NOMO-1 treated with DMSO at 0.1 percent for 48 hours (cell line): ENCODE measurements around the gene TBK1.
A peak's percentile ranks its signal among the peaks of the same experiment; 100 is the strongest.

ENCODE experiments used
- DNase-seq: peaks from one replicate; lab custom pipeline; 2025; ENCODE audit not compliant: unreplicated experiment; lab: John Stamatoyannopoulos, UW

TBK1 gene

DNA sequence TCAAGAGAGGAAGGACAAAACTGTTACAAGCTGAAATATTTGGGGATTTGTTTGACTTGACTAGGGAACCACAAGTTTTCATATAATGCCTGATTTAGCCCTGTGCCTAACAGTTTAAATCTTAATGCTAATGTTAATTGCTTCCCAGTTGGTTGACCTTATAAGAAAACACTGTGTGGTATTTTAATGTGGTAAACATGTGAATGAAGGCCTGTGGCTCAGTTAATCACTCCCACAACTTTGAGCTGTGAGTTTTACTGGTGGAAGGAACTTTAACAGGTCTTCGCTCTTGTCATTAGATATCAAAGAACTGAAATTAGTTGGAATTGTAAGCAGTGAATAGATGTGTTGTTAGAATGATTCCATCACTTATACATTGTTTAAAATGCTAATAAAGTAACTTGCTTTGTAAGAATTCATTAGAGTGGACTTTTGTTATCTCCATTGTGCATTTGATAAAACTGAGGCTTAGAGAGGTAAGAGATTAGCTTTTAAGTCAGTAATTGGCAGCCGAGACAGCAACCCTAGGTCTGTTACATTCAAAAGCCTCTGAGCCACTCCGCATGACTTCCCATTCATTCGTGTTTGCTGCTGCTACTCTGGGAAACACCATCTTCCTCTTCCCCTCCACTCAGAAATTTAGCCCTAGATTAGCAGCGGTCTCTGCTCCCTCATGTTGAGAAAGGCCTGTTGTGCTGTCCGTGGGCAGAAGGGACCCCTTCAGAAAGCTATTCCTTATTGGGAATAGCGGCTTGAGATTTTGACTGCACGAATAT is 1.0 kb upstream of the TBK1 start:
- peak; percentile 60 for DNase-seq

DNA sequence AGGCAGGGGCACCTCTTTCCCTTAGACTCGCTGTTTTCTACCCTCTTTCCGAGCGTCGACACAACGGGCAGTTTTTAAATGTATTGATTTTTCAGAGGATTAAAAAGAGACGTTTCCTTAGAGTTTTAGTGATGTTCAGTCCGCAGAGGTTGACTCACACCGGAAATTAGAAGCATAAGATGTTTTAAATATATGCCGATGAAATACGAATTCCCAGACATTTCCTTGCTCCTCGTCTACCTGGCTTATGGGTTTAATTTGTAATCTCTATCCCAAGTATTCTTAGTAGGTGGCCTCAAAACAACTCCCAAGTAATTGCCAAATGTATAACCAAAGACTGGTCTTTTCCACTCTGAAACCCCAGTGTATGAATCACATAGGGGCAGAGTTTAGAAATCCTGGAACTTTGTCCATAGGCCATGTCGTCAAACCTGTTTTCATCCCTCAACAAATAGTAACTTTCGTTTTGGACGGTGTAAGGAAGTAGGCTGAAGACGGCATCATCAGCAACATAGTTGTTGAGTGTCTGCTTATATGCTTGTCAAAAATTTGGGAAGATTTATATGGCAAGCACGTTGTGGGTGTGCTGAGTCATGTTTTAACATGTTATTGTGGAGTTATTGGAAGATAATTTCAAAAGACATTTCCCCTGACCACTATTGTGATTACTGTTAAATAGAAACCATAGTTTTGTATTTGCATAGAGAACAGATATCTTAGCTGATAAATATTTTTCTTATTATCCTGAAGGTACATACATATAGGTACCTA is 824 bp downstream of the TBK1 start:
- DNase-seq, result peak; percentile 62

GRCh38 chr12:64455506-64455905 is 3.6 kb downstream of the TBK1 start:
- DNase-seq, result no peak

- no peak for DNase-seq
Measured at GRCh38 chr12:64456119-64456518, 4.2 kb downstream of the TBK1 start.

DNA sequence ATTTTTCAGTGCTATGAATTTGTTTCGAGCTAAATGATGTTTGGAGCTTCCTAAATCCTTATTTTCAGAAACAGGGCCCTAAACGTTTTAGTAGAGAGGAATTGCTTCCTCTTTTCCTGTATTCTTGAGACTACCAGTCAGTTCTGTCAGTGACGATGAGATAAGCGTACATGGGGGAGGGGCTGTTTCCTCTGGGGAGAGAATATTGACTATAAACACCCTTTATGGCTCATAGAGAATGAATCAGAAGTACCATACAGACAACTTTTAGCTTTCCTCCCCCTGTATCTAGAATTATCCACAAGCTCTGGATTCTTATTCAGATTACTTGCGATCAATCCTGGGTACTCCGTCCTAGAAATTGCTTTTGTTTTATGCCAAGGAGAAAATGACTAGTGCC is 5.1 kb downstream of the TBK1 start:
- peak; percentile 5 for DNase-seq

GRCh38 chr12:64457466-64457865 is 5.5 kb downstream of the TBK1 start:
- no peak for DNase-seq

GRCh38 chr12:64457923-64458322 is 6.0 kb downstream of the TBK1 start:
- no peak for DNase-seq

DNA sequence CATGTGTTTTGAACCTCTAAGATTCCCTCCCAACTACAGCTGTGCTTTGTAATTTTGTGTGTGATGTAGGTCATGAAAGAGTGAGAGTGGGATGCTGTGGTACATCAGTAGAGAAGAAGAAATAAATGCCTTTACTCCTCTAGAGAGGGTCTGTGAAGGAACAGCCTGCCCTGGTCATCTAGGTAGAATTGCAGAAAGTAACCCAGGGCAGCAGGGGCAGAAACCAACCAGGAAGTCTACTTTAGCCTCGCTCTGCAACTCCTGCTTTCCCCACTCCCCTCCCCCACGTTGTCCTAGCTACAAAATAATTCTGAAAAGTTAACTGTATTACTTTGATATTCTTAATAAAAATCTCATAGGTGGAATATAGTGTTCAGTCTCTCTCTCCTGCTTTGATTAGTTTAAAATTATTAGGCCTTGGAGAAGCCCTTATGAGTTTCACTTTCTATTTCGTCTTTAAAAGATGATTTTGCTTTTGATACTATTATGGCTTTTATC is 7.5 kb downstream of the TBK1 start:
- DNase-seq, result peak; percentile 9

GRCh38 chr12:64461634-64462414 is 9.9 kb downstream of the TBK1 start:
- no peak for DNase-seq

DNA sequence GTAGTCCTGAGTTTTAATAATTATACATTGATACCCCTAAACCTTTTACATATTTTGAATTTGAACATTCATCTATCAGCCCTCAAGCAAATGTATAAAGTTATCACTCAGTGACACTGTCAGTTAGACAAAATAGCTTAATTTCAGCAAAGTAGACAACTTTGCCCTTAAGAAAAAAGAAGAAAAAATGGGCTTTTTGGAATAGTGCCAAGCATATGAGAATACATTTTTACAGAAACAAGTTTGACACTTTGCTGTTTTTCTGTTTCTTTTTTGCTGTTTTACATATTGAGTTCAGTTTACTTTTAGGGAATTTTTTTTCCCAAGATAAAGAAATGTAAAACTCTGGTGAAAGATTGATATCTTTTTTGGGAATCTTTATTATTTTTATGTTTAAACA is 14.3 kb downstream of the TBK1 start:
- DNase-seq, result no peak

GRCh38 chr12:64468966-64469365 is 17.0 kb downstream of the TBK1 start:
- no peak for DNase-seq

GRCh38 chr12:64469455-64470142 is 17.7 kb downstream of the TBK1 start:
- DNase-seq, result no peak

- no peak for DNase-seq
Measured at GRCh38 chr12:64470495-64470894, 18.6 kb downstream of the TBK1 start.

DNA sequence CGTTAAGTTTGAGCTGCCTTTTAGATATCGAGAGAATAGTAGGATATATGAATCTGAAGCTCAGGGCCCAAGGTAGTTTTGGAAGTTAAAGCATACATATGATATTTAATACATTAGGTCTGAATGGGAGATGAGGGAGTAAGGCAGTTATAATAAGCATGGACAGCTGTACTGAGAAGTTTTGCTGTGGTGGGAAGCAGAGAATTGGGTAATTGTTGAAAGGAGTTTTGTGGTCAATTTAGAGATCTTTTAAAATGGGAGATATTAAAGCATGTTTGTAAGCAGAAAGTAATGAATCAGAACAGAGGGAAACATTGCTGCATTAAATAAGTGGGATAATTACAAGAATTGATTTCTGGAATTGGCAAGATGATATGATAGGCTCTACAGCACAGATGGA is 21.3 kb downstream of the TBK1 start:
- no peak for DNase-seq

DNA sequence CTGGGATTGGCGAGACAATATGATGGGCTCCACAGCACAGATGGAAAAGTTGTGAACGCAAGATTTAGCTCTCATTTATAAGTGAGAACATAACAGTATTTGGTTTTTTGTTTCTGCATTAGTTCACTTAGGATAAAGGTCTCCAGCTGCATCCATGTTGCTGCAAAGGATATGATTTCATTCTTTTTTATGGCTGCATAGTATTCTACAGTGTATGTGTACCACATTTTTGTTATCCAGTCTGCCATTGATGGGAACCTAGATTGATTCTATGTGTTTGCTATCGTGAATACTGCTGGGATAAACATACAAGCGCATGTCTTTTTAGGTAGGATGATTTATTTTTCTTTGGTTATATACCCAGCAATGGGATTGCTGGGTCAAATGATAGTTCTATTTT is 23.6 kb downstream of the TBK1 start:
- DNase-seq, result no peak

- DNase-seq, result no peak
Measured at GRCh38 chr12:64476844-64477243, 24.9 kb downstream of the TBK1 start.

DNA sequence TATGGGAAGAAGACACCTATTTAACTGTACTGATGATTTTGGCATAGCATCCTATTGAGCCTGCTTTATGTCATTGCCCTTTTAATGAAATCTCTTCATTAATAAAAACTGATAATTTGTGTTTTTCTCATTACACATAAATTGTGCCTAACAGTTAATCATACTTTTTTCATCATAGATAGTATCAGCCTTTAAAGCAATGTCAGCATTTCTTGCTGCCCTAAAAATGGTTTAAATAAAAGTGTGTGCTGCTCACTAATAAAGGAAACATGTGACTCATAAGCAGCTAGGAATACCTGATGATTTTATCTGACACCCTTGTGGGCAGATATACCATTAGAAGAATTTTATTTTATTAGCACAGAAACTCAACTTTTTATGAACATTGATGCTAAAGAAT is 26.7 kb downstream of the TBK1 start:
- no peak for DNase-seq

GRCh38 chr12:64480148-64480547 is 28.2 kb downstream of the TBK1 start:
- DNase-seq, result no peak

- no peak for DNase-seq
Measured at GRCh38 chr12:64486657-64487056, 34.7 kb downstream of the TBK1 start.

GRCh38 chr12:64491718-64492117 is 39.8 kb downstream of the TBK1 start:
- no peak for DNase-seq

DNA sequence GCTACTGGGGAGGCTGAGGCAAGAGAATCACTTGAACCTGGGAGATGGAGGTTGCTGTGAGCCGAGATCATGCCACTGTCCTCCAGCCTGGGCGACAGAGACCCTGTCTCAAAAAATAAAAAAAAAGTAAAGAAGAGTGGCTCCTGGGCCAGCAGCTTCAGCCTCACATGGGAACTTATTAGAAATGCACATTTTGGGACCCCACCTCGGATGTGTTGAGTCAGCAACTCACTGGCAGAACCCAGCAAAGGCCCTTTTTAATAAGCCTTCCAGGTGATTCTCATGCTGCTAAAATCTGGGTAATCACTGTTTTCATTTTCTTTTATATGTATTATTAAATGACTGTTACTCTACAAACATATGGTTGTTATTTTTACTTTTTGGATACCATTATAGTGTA is 41.6 kb downstream of the TBK1 start:
- no peak for DNase-seq
